GM19372 (cell line): Measurements from ENCODE around the gene CDK15.
"Not testable (repeated sequence)": the region's sequence is repeated elsewhere in the genome, so short reads cannot be mapped to it uniquely, and the experiment has no call there.

Source experiments
- ATAC-seq: cut with Tn5 transposase; IDR thresholded peaks from one replicate; pipeline ENCODE4 v1.9.1; 2021; ENCODE audit warnings: mild to moderate bottlenecking, low read depth, moderate library complexity; ENCODE audit not compliant: unreplicated experiment

CDK15 gene

GRCh38 chr2:201824212-201824611 is 17.9 kb downstream of the CDK15 start:
- no peak for ATAC-seq

GRCh38 chr2:201827621-201828020 is 21.3 kb downstream of the CDK15 start:
- no peak for ATAC-seq

- no peak for ATAC-seq
These were observed 21.9 kb downstream of the CDK15 start for GRCh38 chr2:201828220-201828619.

- no peak for ATAC-seq
These were observed 24.3 kb downstream of the CDK15 start for GRCh38 chr2:201830666-201831065.

GRCh38 chr2:201831469-201831868 is 25.1 kb downstream of the CDK15 start:
- ATAC-seq, result no peak

- no peak for ATAC-seq
These were observed 27.4 kb downstream of the CDK15 start for GRCh38 chr2:201833781-201834180.

GRCh38 chr2:201835066-201835465 is 28.7 kb downstream of the CDK15 start:
- ATAC-seq, result no peak

- ATAC-seq, result no peak
These were observed 31.1 kb downstream of the CDK15 start for GRCh38 chr2:201837391-201837790.

- no peak for ATAC-seq
These were observed 31.6 kb downstream of the CDK15 start for GRCh38 chr2:201837824-201838431.

- ATAC-seq, result no peak
These were observed 33.4 kb downstream of the CDK15 start for GRCh38 chr2:201839727-201840126.

GRCh38 chr2:201840726-201841125 is 34.4 kb downstream of the CDK15 start:
- ATAC-seq, result no peak

- no peak for ATAC-seq
These were observed 36.0 kb downstream of the CDK15 start for GRCh38 chr2:201842131-201842860.

- not testable (repeated sequence) for ATAC-seq
These were observed 38.6 kb downstream of the CDK15 start for GRCh38 chr2:201844922-201845321.

- ATAC-seq, result no peak
These were observed 41.1 kb downstream of the CDK15 start for GRCh38 chr2:201847481-201847880.

GRCh38 chr2:201852462-201852861 is 46.1 kb downstream of the CDK15 start:
- no peak for ATAC-seq

GRCh38 chr2:201852878-201853415 is 46.6 kb downstream of the CDK15 start:
- no peak for ATAC-seq

- ATAC-seq, result no peak
These were observed 48.0 kb downstream of the CDK15 start for GRCh38 chr2:201854221-201854801.

- no peak for ATAC-seq
These were observed 48.5 kb downstream of the CDK15 start for GRCh38 chr2:201854841-201855240.

- no peak for ATAC-seq
These were observed 49.0 kb downstream of the CDK15 start for GRCh38 chr2:201855356-201855755.

- no peak for ATAC-seq
These were observed 51.0 kb downstream of the CDK15 start for GRCh38 chr2:201857326-201857725.

- ATAC-seq, result no peak
These were observed 52.2 kb downstream of the CDK15 start for GRCh38 chr2:201858281-201859184.
